CD4-positive, alpha-beta T cell treated with Interleukin-1 beta for 1 hour (primary cell): ENCODE results near the gene BMP7.
"Not testable (repeated sequence)": the region's sequence is repeated elsewhere in the genome, so short reads cannot be mapped to it uniquely, and the experiment has no call there.

Experiments
- DNase-seq, 2 donors: peaks; one replicate each; pipeline ENCODE4 v3.0.0-alpha.2; 2020 to 2022

Gene BMP7

GRCh38 chr20:57287007-57287880 lies 20.8 kb upstream of the BMP7 start:
- no peak for DNase-seq

GRCh38 chr20:57283860-57284259 lies 17.4 kb upstream of the BMP7 start:
- no peak for DNase-seq

GRCh38 chr20:57282670-57283361 lies 16.4 kb upstream of the BMP7 start:
- DNase-seq: no peak

- no peak for DNase-seq
These were observed 15.5 kb upstream of the BMP7 start for GRCh38 chr20:57281900-57282299.

GRCh38 chr20:57280221-57280620 lies 13.8 kb upstream of the BMP7 start:
- DNase-seq: no peak

- not testable (repeated sequence) for DNase-seq
These were observed 13.1 kb upstream of the BMP7 start for GRCh38 chr20:57279548-57279947.

GRCh38 chr20:57278457-57278856 lies 12.0 kb upstream of the BMP7 start:
- no peak for DNase-seq

GRCh38 chr20:57277398-57278105 lies 11.1 kb upstream of the BMP7 start:
- no peak for DNase-seq

GRCh38 chr20:57276221-57276620 lies 9.8 kb upstream of the BMP7 start:
- no peak for DNase-seq

GRCh38 chr20:57275813-57276212 lies 9.4 kb upstream of the BMP7 start:
- no peak for DNase-seq

GRCh38 chr20:57275334-57275733 lies 8.9 kb upstream of the BMP7 start:
- DNase-seq: no peak

- DNase-seq: no peak
These were observed 8.4 kb upstream of the BMP7 start for GRCh38 chr20:57274846-57275245.

- DNase-seq: no peak
These were observed 7.9 kb upstream of the BMP7 start for GRCh38 chr20:57274299-57274698.

- DNase-seq: no peak
These were observed 6.6 kb upstream of the BMP7 start for GRCh38 chr20:57272883-57273535.

- DNase-seq: no peak
These were observed 4.0 kb upstream of the BMP7 start for GRCh38 chr20:57270204-57270984.

- no peak for DNase-seq
These were observed 2.9 kb upstream of the BMP7 start for GRCh38 chr20:57269148-57269984.

- DNase-seq: no peak
These were observed 2.1 kb upstream of the BMP7 start for GRCh38 chr20:57268399-57269076.

- DNase-seq: no peak
These were observed 849 bp upstream of the BMP7 start for GRCh38 chr20:57267158-57267821.

- no peak for DNase-seq
These were observed 497 bp downstream of the BMP7 start for GRCh38 chr20:57265997-57266290.

- DNase-seq: no peak
These were observed 975 bp downstream of the BMP7 start for GRCh38 chr20:57265336-57265996.
